Dedifferentiated amniotic fluid mesenchymal stem cell (primary cell): ENCODE data around the gene TFAM.
"Not testable (repeated sequence)": the region's sequence is repeated elsewhere in the genome, so short reads cannot be mapped to it uniquely, and the experiment has no call there.

ENCODE experiments used
- DNase-seq: peaks from one replicate; pipeline ENCODE4 v3.0.0-alpha.2; 2016; ENCODE audit errors: extremely low spot score

TFAM gene

DNA sequence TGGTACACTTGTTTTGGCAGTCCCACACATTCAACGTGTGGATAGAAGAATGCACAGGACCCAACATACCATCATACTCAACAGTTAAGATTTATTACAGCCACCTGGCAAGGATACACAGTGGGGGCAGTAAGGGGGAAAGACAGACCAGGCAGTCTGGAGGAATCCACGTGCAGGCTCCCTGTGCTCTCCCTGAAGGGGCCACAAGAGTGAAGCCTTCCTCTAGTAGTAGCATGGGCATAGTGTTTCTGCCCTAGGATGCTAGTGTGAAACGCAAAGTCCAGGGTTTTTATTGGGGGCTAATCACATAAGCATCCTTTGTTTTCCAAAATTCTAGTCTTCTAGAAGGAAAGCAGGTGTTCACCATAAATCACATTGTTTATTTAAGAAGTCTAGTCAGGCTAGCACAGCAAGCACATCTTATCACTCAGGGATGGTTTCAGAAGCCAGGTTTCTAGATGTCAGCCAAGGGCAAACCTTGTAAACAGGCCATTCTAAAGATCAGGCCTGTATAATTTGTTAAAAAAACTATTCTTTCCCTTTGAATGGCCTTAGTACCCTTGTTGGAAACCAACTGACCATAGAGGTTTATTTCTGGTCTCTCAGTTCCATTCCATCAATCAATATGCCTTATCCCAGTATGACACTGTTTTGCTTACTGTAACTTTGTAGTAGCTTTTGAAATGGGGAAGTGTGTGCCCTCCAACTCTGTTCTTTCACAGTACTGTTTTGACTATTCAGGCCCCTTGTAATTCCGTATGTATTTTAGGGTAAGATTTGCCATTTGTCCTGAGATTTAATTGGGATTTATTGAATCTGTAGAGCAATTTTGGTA, 12.4 kb upstream of the TFAM start:
- DNase-seq: no peak

- DNase-seq: no peak
These were observed 11.8 kb upstream of the TFAM start for GRCh38 chr10:58373442-58373827.

DNA sequence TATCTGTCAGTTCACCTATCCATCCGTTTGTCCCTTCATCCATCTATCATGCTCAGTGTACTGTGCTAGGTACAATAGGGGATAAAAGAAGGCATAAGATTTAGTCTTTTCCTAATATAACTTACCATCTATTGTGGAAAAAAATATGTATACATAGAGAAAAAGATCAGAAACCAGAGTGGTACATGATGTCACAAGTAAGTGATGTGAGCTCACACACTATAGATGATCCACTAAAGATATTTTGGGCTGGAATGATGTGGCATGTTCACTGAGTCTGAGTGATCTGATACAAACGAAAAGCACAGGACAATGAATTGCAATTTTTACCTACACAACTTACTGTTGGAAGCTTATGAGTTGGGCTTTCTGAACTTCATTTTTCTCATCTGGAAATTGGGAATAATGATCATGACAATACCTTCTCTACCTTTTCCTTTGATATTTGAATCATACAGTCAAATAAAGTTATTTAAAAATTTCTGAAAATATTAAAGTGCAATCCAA, 2.7 kb upstream of the TFAM start:
- DNase-seq: no peak

DNA sequence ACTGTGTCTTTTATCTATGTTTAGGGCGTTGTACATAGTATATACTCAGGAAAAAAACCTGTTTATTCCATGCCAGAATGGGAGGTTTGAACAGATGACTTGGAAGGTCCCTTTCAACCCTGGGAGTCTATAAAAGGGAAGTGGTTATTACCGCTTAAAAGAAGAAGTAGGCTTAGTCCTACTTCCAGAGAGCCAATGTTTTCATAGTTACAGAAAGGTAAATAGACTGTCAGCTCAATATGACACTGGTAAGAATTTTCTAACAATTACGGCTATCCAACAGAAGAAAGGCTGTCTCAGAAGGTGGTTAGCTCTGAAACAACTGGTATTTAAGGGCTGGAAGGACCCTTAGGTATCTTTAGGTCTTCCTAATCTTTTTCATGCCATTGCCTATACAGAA, 1.1 kb upstream of the TFAM start:
- DNase-seq: no peak

DNA sequence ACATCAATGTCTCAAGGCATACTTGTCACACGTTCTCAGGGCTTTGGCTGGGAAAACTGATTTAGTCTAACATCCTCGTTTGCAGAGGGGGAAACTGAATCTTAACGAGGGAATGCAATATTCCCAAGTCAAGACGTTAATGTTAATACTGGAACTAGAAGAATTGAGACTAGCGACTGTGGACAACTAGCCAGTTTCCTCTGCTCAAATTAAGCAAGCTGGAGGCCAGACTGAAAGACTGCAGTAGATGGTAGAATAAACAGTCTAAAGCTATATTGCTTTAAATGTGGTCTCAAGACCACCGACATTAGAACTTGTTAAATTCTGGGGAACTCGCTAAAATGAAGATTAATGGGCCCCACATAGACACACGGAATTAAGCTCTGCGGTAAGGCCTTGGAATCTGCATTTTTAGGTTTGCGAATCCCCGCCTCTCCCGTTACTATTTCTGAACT, 639 bp upstream of the TFAM start:
- no peak for DNase-seq

DNA sequence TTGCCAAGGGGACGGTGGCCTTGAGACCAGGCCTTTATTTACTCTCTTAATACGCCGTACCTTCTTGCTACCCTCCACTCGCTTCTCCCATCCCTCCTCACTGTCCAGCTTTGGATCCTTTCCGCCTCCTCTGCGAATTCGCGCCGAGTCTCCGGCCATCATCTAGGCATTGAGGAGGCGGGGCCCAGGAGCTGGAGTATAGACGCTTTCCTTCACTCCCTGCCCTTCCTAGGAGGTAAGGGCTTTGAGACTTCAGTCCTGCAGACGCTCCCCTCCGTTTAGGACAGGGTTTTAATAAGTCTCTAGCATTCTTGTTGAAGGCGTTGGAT, 538 bp downstream of the TFAM start:
- no peak for DNase-seq

- DNase-seq: no peak
These were observed 3.8 kb downstream of the TFAM start for GRCh38 chr10:58389024-58389423.

DNA sequence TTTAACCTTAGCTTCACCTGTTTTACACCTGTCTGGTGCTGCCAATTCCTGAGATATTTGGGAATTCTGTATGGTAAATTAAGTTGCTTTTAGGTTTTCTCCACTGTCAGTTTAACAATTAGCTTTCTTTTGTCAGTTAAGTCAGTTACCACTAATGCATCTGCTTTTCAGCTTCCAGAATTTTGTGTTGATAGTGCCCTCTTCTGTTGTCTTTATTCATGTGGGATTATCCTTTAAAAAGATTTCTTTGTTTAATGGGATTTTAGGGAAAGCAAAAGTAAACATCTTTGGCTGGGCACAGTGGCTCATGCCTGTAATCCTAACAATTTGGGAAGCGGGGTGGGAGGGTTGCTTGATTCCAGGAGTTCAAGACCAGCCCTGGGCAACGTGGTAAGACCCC, 8.1 kb downstream of the TFAM start:
- no peak for DNase-seq

GRCh38 chr10:58394471-58394870, 9.3 kb downstream of the TFAM start:
- DNase-seq: no peak

GRCh38 chr10:58396057-58396456, 10.8 kb downstream of the TFAM start:
- DNase-seq: no peak

GRCh38 chr10:58397830-58398229, 12.6 kb downstream of the TFAM start:
- DNase-seq: no peak

DNA sequence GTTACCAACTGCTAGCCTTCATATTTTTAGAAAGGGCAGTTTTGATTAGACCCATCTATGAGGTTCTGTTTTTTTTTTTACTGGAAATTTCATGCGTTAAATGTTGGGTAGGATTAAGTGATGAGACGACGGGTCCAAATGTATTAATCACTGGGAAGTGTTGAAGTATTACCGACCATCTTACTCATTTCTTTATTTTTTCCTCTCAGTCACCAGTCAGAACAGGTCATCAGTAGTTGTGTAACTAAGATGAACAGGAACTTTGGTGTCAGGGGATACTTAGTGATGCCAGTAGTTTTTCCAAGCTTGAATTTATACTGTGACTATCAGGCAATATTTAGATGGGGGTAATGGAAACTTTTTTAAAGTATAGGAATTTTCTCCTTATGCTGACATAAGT, 14.2 kb downstream of the TFAM start:
- DNase-seq: no peak

DNA sequence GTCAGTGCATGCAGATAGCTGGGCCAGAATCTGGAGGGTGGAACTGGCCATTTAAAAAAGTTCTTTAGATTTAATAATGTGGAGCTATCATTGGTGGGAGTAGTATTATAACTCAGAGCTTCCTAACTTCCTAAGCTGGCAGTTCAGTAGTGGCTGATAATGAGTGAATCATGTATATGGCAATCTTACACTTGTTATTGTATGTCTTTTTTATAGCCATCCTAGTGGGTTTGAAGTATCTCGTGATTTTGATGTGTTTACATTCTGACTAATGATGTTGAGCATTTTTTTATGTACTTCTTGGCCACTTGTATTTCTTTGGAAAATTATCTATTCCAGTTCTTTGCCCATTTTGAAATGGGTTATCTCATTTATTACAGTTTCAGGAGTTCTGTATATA, 15.4 kb downstream of the TFAM start:
- no peak for DNase-seq

GRCh38 chr10:58404001-58404400, 18.8 kb downstream of the TFAM start:
- no peak for DNase-seq

DNA sequence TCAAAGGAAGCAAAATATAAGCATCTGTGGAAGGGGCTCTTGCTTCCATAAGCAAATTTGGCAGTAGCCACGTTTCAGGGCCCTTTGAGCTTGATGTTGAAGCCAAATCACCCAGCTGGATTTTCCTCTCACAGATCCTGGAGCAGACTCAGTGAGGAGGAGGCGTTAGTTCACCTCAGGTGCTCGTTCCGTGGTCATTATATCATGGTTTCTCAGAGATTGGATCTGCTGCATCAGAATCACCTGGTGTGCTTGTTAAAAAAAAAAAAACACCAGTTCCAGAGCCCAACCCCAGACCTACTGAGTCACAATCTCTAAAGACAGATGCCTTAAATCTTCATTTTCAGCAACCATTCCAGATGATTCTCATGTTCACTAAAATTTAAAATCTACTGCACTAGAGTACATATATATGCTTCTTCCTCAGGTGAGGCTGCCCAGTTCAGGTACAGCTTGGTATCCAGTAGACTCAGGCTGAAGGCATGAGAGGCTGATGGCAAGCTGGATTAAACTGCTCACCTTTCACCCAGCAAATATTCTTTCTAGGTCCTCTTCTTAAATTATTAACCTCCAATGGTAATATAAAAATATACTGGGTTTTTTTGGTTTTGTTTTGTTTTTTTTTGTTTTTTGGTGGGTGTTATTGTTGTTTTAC, 24.9 kb downstream of the TFAM start:
- DNase-seq: no peak

DNA sequence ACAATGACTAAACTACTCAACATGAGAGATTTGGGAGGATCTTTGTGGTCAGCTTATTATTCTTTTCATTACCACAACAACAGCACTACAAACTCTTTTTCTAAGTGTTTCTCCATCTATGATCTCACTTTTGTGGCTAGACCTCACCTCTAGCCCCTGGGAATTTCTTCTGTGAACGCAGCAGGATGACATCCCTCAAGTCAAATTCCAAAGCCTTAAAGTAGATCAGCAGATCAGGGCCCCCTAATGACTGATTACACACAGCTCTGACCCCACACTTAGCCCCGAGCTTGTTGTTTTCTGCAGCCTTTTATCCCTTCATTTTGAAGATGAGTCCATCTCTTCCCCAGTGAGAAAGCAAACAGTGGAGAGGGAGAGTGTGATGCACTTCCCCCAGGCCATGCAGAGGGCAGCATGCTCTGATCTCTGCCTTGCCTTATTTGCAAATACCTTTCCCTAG, 27.3 kb downstream of the TFAM start:
- DNase-seq: no peak

DNA sequence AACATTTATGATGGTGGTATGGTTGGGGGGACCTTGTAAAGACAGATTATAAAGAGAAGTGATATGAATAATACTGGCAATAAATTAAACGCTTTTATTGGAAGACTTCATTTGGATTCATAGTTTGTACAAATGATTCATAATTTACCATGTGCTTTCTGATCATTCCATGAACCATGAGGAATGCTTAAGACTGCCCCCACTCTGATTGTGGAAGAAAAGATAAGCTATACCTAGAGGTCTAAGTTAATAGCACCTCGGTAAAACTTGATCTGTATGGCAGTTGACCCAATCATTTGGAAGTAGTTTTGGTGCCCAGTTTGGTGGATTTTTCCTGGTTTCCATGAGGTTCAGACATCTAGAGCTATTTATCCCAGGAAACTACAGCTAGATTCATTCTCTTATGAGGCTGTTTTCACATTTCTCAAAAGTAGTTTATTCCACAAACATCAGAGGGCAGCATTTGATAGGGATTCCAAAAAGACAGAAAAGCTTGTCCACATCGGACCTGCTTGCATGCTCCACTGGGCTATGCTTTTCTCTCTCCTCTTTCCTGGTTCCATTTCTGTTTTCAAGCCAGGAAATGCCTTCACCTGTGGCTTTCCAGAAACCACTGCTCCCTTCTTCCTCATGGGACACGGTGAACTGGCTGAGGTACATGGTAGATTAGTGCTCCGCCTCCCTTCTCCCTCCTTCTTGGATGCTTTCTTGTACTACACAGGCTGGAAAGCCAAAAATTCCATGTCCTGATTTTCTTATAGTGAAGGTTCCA, 29.2 kb downstream of the TFAM start:
- peak; percentile 84 for DNase-seq

DNA sequence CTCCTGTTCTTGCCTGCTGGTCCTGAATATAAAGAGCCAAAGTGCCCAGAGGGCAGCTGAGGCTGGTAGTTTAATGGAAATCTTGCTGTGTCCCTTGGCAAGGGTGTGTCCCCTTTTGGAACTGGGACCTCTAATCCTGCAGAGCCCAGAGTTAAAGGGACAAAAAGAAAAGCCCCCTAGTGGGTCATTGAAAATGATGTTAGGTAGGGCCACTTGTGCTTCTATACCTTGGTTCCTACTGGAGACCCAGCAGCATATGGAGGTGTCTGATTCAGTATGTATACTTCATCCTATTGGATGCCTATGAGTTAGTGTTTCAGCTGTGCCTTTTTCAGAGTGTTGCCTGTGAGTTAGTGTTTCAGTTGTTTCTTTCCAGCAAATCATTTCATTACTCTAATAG, 30.5 kb downstream of the TFAM start:
- no peak for DNase-seq

- not testable (repeated sequence) for DNase-seq
These were observed 32.7 kb downstream of the TFAM start for GRCh38 chr10:58417902-58418301.

GRCh38 chr10:58424176-58424575, 39.0 kb downstream of the TFAM start:
- DNase-seq: no peak

DNA sequence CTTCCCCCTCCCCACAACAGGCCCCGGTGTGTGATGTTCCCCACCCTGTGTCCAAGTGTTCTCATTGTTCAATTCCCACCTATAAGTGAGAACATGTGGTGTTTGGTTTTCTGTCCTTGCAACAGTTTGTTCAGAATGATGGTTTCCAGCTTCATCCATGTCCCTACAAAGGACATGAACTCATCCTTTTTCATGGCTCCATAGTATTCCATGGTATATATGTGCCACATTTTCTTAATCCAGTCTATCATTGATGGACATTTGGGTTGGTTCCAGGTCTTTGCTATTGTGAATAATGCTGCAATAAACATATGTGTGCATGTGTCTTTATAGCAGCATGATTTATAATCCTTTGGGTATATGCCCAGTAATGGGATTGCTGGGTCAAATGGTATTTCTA, 43.2 kb downstream of the TFAM start:
- DNase-seq: not testable (repeated sequence)

DNA sequence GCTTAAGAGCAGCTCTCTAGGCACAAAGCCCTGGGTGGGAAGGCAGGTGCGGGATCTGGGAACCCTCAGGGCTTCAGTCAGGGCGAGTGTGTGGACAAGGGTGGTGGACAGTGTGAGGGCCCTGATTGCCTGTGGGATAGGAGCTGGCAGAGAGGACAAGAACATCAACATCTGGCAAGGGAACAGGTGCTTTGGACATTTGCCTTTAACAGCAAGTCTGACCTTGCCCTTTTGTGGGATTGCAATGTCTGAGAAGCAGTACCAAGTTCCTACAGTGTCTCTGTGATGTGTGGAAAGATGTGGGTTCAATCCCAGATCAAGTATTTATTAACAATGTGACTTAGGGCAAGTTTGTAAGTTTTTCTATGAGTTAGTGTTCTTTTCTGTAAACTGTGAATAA, 46.7 kb downstream of the TFAM start:
- no peak for DNase-seq

GRCh38 chr10:58433066-58433465, 47.9 kb downstream of the TFAM start:
- DNase-seq: peak; percentile 42
